Measurements from ENCODE around the gene KRT79.

DNA sequence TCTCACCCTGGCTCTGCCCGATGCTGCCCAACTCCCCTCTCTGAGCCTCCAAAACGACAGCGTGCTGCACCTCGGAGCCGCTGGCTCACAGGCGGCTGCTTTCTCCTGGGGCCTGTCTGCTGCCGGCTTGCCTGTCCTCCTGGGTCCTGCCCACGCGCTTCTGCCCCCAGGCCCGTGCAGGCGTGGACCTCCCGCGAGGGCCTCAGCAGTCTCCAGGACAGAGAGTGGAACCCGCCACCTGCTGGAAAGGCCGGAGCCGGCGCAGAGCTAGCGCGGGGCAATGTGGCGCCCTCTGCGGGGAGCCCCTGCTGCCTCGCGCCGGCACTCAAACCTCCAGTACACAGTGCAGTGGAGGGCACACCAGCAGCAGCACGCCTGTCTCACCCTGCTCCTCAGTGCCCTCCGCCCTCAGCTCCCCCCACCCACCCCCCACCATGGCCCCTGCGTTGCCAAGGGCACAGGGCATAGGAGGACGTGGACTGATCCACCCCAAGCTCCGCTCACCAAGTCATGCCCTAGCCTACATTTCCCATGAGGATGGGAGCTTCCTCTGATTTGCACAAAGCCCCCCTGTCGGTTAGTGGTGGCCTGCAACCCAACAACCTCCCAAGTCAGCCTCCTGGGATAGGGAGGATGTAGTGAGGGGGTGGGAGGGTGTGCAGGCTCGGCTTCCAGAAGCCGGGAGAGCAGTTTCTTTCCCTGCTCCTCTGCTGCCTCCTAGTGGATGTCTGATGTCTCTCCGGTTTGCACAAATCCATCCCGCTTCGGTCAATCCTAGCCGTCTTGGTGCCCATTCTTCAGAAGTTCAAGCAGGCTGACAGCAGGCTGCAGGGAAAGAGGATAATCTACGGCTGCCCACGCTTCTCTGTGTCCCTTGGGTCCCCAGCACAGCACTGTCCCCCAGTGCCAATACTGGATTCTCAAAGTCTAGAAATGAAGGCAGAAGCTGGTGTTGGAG is 45.6 kb upstream of the KRT79 start:
- TF ChIP-seq POLR2A (IDR thresholded peaks at IDR 0.05), result no peak
- TF ChIP-seq, protein P1, sequence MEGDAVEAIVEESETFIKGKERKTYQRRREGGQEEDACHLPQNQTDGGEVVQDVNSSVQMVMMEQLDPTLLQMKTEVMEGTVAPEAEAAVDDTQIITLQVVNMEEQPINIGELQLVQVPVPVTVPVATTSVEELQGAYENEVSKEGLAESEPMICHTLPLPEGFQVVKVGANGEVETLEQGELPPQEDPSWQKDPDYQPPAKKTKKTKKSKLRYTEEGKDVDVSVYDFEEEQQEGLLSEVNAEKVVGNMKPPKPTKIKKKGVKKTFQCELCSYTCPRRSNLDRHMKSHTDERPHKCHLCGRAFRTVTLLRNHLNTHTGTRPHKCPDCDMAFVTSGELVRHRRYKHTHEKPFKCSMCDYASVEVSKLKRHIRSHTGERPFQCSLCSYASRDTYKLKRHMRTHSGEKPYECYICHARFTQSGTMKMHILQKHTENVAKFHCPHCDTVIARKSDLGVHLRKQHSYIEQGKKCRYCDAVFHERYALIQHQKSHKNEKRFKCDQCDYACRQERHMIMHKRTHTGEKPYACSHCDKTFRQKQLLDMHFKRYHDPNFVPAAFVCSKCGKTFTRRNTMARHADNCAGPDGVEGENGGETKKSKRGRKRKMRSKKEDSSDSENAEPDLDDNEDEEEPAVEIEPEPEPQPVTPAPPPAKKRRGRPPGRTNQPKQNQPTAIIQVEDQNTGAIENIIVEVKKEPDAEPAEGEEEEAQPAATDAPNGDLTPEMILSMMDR (IDR thresholded peaks at IDR 0.05), result peak; percentile 54 to 80 (median 68)

Measured in testis (tissue), 2 donors.